ENCODE measurements around the gene CNTNAP5. TPM values are rescaled to one million over a fixed set of nuclear protein-coding genes. Genes with fewer than 3 reads are reported as not detected.

Gene CNTNAP5
- total RNA-seq, 3 donors from 2014 or later (not counting 1 experiment from before 2014, with no cell fraction given) = not detected

- Mint-ChIP-seq H3K36me3 (no peaks in the 10 kb centered on the region), H3K4me3 (no peak overlapping the region), H3K9me3 (peaks cover 9 to 15% of the 10 kb centered on the region in 2 donors), H3K4me1 (no peaks in the 10 kb centered on the region), H3K27ac (no peak overlapping the region), H3K27me3 (ENCODE audit: low read depth in 2 of 2) (no peaks in the 10 kb centered on the region)
- no peak for TF ChIP-seq CTCF (IDR thresholded peaks at IDR 0.05)
- peaks cover 3% of the 10 kb centered on the region for H3K9me3 ChIP-seq (ENCODE audit: control insufficient read depth, insufficient read depth, low read length)
- WGBS (ENCODE audit: insufficient coverage) = 100% methylated on average over 2 of the region's 4 CpGs
- no peak overlapping the region for H3K27ac ChIP-seq (ENCODE audit: low read length)
- H3K36me3 ChIP-seq (ENCODE audit: control insufficient read depth, insufficient read depth, low read length) = no peaks in the 10 kb centered on the region
- DNase-seq (no peak), ATAC-seq (no peak)
- intact Hi-C loops (cut with micrococcal nuclease) = no loop called here
- H3K27me3 ChIP-seq (ENCODE audit: control insufficient read depth, insufficient read depth, low read length) = no peaks in the 10 kb centered on the region
- no peaks in the 10 kb centered on the region for H3K4me1 ChIP-seq (ENCODE audit: control insufficient read depth, insufficient read depth, low read length)
- H3K4me3 ChIP-seq (ENCODE audit: low read length) = no peak overlapping the region
These were observed 559.5 kb downstream of the CNTNAP5 start for GRCh38 chr2:124584615-124585014.

GRCh38 chr2:124585277-124585676, 560.2 kb downstream of the CNTNAP5 start:
- H3K4me3 Mint-ChIP-seq = no peak overlapping the region
- no CpG with 5 or more reads among the region's 1 CpG for WGBS (ENCODE audit: insufficient coverage)
- no peak for DNase-seq

GRCh38 chr2:124586210-124586609, 561.1 kb downstream of the CNTNAP5 start:
- 98% methylated on average over 3 of the region's 3 CpGs for WGBS (ENCODE audit: insufficient coverage)
- intact Hi-C loops (cut with micrococcal nuclease) = no loop called here
- no peak for TF ChIP-seq CTCF (IDR thresholded peaks at IDR 0.05)
- Mint-ChIP-seq H3K27me3 (ENCODE audit: low read depth in 2 of 2) (no peaks in the 10 kb centered on the region), H3K4me3 (no peak overlapping the region), H3K36me3 (no peaks in the 10 kb centered on the region), H3K4me1 (no peaks in the 10 kb centered on the region), H3K9me3 (peaks cover 6 to 10% of the 10 kb centered on the region in 2 donors), H3K27ac (no peak overlapping the region)
- no peak for ATAC-seq
- peaks cover 3% of the 10 kb centered on the region for H3K9me3 ChIP-seq (ENCODE audit: control insufficient read depth, insufficient read depth, low read length)
- no peak overlapping the region for H3K27ac ChIP-seq (ENCODE audit: low read length)
- no peak overlapping the region for H3K4me3 ChIP-seq (ENCODE audit: low read length)
- H3K36me3 ChIP-seq (ENCODE audit: control insufficient read depth, insufficient read depth, low read length) = no peaks in the 10 kb centered on the region
- DNase-seq = no peak
- no peaks in the 10 kb centered on the region for H3K4me1 ChIP-seq (ENCODE audit: control insufficient read depth, insufficient read depth, low read length)
- H3K27me3 ChIP-seq (ENCODE audit: control insufficient read depth, insufficient read depth, low read length) = no peaks in the 10 kb centered on the region

More at GRCh38 chr2:124585277-124585676, 560.2 kb downstream of the CNTNAP5 start:
- Histone ChIP-seq H3K4me1 (ENCODE audit: control insufficient read depth, insufficient read depth, low read length) (no peaks in the 10 kb centered on the region), H3K9me3 (ENCODE audit: control insufficient read depth, insufficient read depth, low read length) (peaks cover 3% of the 10 kb centered on the region), H3K27me3 (ENCODE audit: control insufficient read depth, insufficient read depth, low read length) (no peaks in the 10 kb centered on the region), H3K27ac (ENCODE audit: low read length) (no peak overlapping the region), H3K36me3 (ENCODE audit: control insufficient read depth, insufficient read depth, low read length) (no peaks in the 10 kb centered on the region), H3K4me3 (ENCODE audit: low read length) (no peak overlapping the region)
- TF ChIP-seq CTCF (IDR thresholded peaks at IDR 0.05) = no peak
- Mint-ChIP-seq H3K36me3 (no peaks in the 10 kb centered on the region), H3K27me3 (ENCODE audit: low read depth in 2 of 2) (no peaks in the 10 kb centered on the region), H3K9me3 (peaks cover 11 to 15% of the 10 kb centered on the region in 2 donors), H3K27ac (no peak overlapping the region), H3K4me1 (no peaks in the 10 kb centered on the region)
- ATAC-seq = no peak
- intact Hi-C loops (cut with micrococcal nuclease) = no loop called here

- no peak for TF ChIP-seq CTCF (IDR thresholded peaks at IDR 0.05)
- no peaks in the 10 kb centered on the region for H3K36me3 ChIP-seq (ENCODE audit: control insufficient read depth, insufficient read depth, low read length)
- peaks cover 3% of the 10 kb centered on the region for H3K9me3 ChIP-seq (ENCODE audit: control insufficient read depth, insufficient read depth, low read length)
- H3K27ac ChIP-seq (ENCODE audit: low read length) = no peak overlapping the region
- H3K4me1 ChIP-seq (ENCODE audit: control insufficient read depth, insufficient read depth, low read length) = no peaks in the 10 kb centered on the region
- ATAC-seq (no peak), DNase-seq (no peak)
- no peak overlapping the region for H3K4me3 ChIP-seq (ENCODE audit: low read length)
- Mint-ChIP-seq H3K27me3 (ENCODE audit: low read depth in 2 of 2) (no peaks in the 10 kb centered on the region), H3K4me3 (no peak overlapping the region), H3K4me1 (no peaks in the 10 kb centered on the region), H3K36me3 (no peaks in the 10 kb centered on the region), H3K9me3 (peaks cover 6 to 12% of the 10 kb centered on the region in 2 donors), H3K27ac (no peak overlapping the region)
- 85% methylated on average over 2 of the region's 2 CpGs for WGBS (ENCODE audit: insufficient coverage)
- H3K27me3 ChIP-seq (ENCODE audit: control insufficient read depth, insufficient read depth, low read length) = no peaks in the 10 kb centered on the region
- intact Hi-C loops (cut with micrococcal nuclease) = no loop called here
These were observed 561.7 kb downstream of the CNTNAP5 start for GRCh38 chr2:124586835-124587234.

Data from natural killer cell (primary cell).